ENCODE measurements around the gene ZRANB1.
"Not testable (repeated sequence)": the region's sequence is repeated elsewhere in the genome, so short reads cannot be mapped to it uniquely, and the experiment has no call there.

ZRANB1 gene

GRCh38 chr10:124941823-124942222, at the start of gene ZRANB1:
ZRANB1 (plus strand) TSS chr10:124942123; CDS start chr10:124942494, 371 bp downstream.
- in situ Hi-C loops (cut with HindIII; ENCODE audit: low sequenced_read_pairs), result loop anchor here (5.0 kb wide), 2 partner anchors 65 to 85 kb away; no protein-coding TSS in a partner anchor

- in situ Hi-C loops (cut with HindIII; ENCODE audit: low sequenced_read_pairs), result no loop called here
These were observed 49.0 kb upstream of the ZRANB1 start for GRCh38 chr10:124892905-124893304.

GRCh38 chr10:124894569-124895215, 47.2 kb upstream of the ZRANB1 start:
- in situ Hi-C loops (cut with HindIII; ENCODE audit: low sequenced_read_pairs), result no loop called here

- in situ Hi-C loops (cut with HindIII; ENCODE audit: low sequenced_read_pairs), result no loop called here
These were observed 45.2 kb upstream of the ZRANB1 start for GRCh38 chr10:124896751-124897150.

GRCh38 chr10:124898471-124898870, 43.5 kb upstream of the ZRANB1 start:
- in situ Hi-C loops (cut with HindIII; ENCODE audit: low sequenced_read_pairs), result no loop called here

GRCh38 chr10:124899151-124899550, 42.8 kb upstream of the ZRANB1 start:
- in situ Hi-C loops (cut with HindIII; ENCODE audit: low sequenced_read_pairs), result no loop called here

GRCh38 chr10:124902462-124902861, 39.5 kb upstream of the ZRANB1 start:
- in situ Hi-C loops (cut with HindIII; ENCODE audit: low sequenced_read_pairs), result no loop called here

- in situ Hi-C loops (cut with HindIII; ENCODE audit: low sequenced_read_pairs), result no loop called here
These were observed 38.8 kb upstream of the ZRANB1 start for GRCh38 chr10:124903111-124903510.

- in situ Hi-C loops (cut with HindIII; ENCODE audit: low sequenced_read_pairs), result no loop called here
These were observed 37.1 kb upstream of the ZRANB1 start for GRCh38 chr10:124904796-124905195.

- in situ Hi-C loops (cut with HindIII; ENCODE audit: low sequenced_read_pairs), result no loop called here
These were observed 35.3 kb upstream of the ZRANB1 start for GRCh38 chr10:124906551-124907001.

- in situ Hi-C loops (cut with HindIII; ENCODE audit: low sequenced_read_pairs), result no loop called here
These were observed 32.4 kb upstream of the ZRANB1 start for GRCh38 chr10:124909563-124909962.

GRCh38 chr10:124911124-124912067, 30.5 kb upstream of the ZRANB1 start:
- in situ Hi-C loops (cut with HindIII; ENCODE audit: low sequenced_read_pairs), result no loop called here

GRCh38 chr10:124912101-124912886, 29.6 kb upstream of the ZRANB1 start:
- in situ Hi-C loops (cut with HindIII; ENCODE audit: low sequenced_read_pairs), result no loop called here

GRCh38 chr10:124913167-124913566, 28.8 kb upstream of the ZRANB1 start:
- in situ Hi-C loops (cut with HindIII; ENCODE audit: low sequenced_read_pairs), result no loop called here

- in situ Hi-C loops (cut with HindIII; ENCODE audit: low sequenced_read_pairs), result not testable (repeated sequence)
These were observed 27.5 kb upstream of the ZRANB1 start for GRCh38 chr10:124914398-124914797.

- in situ Hi-C loops (cut with HindIII; ENCODE audit: low sequenced_read_pairs), result no loop called here
These were observed 25.8 kb upstream of the ZRANB1 start for GRCh38 chr10:124916098-124916584.

GRCh38 chr10:124916585-124917427, 25.1 kb upstream of the ZRANB1 start:
- in situ Hi-C loops (cut with HindIII; ENCODE audit: low sequenced_read_pairs), result no loop called here

- in situ Hi-C loops (cut with HindIII; ENCODE audit: low sequenced_read_pairs), result no loop called here
These were observed 24.3 kb upstream of the ZRANB1 start for GRCh38 chr10:124917428-124918190.

- in situ Hi-C loops (cut with HindIII; ENCODE audit: low sequenced_read_pairs), result no loop called here
These were observed 23.6 kb upstream of the ZRANB1 start for GRCh38 chr10:124918191-124918830.
